ENCODE data around the gene C10orf67.

- TF ChIP-seq CTCF (IDR thresholded peaks at IDR 0.05), result no peak
- no peak for TF ChIP-seq SIN3A (IDR thresholded peaks at IDR 0.05; ENCODE audit: borderline replicate concordance, insufficient read depth, low read depth, low read length)
Observed at GRCh38 chr10:23174977-23175512, 169.6 kb downstream of the C10orf67 start.

Data from Panc1 (cell line).